Stomach (tissue), 9 donors: ENCODE data around the gene IGFALS. TPM values are rescaled to one million over a fixed set of nuclear protein-coding genes. Genes with fewer than 3 reads are reported as not detected.

ENCODE experiments used
- DNase-seq, 2 donors: peaks; one replicate each; pipeline versions ENCODE4 v3.0.0 to v3.0.0-alpha.2; 2013 to 2019
- H3K27ac ChIP-seq, 5 donors: fragments of 200-600 bp in 4 of 5; sonication (generic) in 4 of 5; one replicate each; pipeline ENCODE4 v1.5.1; 2013 to 2019; ENCODE audit warnings: mild to moderate bottlenecking in 1 of 5, moderate library complexity in 1 of 5
- H3K27me3 ChIP-seq, 3 donors: fragments of 200-600 bp; sonication (generic); one replicate each; pipeline ENCODE4 v1.5.1; 2017 to 2019; ENCODE audit warnings: mixed run types in 1 of 3
- H3K36me3 ChIP-seq, 4 donors: fragments of 200-600 bp; sonication (generic); 1 replicate in 3 of 4; 2 replicates in 1 of 4; pipeline ENCODE4 v1.5.1; 2016 to 2019
- H3K4me1 ChIP-seq, 4 donors: fragments of 200-600 bp; sonication (generic); one replicate each; pipeline ENCODE4 v1.5.1; 2016 to 2019
- H3K4me3 ChIP-seq, 4 donors: fragments of 200-600 bp; sonication (generic) in 3 of 4; one replicate each; pipeline ENCODE4 v1.5.1; 2016 to 2019; ENCODE audit warnings: mild to moderate bottlenecking in 1 of 4
- H3K9me3 ChIP-seq, 4 donors: fragments of 200-600 bp; sonication (generic); one replicate each; pipeline ENCODE4 v1.5.1; 2016 to 2019
- CTCF ChIP-seq, 7 experiments: fragments of 450-650 bp in 4 of 7; fragments of 200-600 bp in 3 of 7; sonication (generic) in 3 of 7; IDR thresholded peaks; one replicate each; pipeline ENCODE4 v1.5.1; 2016 to 2019; ENCODE audit warnings: antibody characterized with exemption in 7 of 7, control low read depth in 2 of 7, mild to moderate bottlenecking in 1 of 7
- EP300 ChIP-seq: sonication (generic); formaldehyde crosslinking; IDR thresholded peaks from one replicate; pipeline ENCODE4 v1.6.1; 2017; ENCODE audit warnings: antibody characterized with exemption
- POLR2A ChIP-seq, 4 donors: fragments of 450-650 bp; IDR thresholded peaks; one replicate each; pipeline ENCODE4 v1.6.1; 2016; ENCODE audit warnings: antibody characterized with exemption in 4 of 4, control low read depth in 2 of 4, mild to moderate bottlenecking in 1 of 4, moderate library complexity in 1 of 4
- POLR2AphosphoS5 ChIP-seq, 3 donors: sonication (generic); formaldehyde crosslinking; IDR thresholded peaks; one replicate each; pipeline ENCODE4 v1.6.1; 2016; ENCODE audit warnings: antibody characterized with exemption in 3 of 3
- WGBS, 5 donors: extraction: QIAGEN DNeasy Blood & Tissue Kit in 3 of 5; methylation state at CpG; one replicate each; pipeline versions ENCODE4 v1.1.5 to v1.1.7; 2013 to 2018; 5-methylcytosine and 5-hydroxymethylcytosine counted together
- intact Hi-C: fragments of 100-400 bp; cut with DNase I; formaldehyde crosslinking; loops from one replicate; pipeline ENCODE4 v1.15.1; 2023; ENCODE audit warnings: low total_unique reads
- polyA plus RNA-seq, 3 donors: library from polyadenylated mRNA; stranded (reverse); fragments of 200-250 nt; gene quantifications; one replicate each; pipeline ENCODE4 v1.2.3, GENCODE V29; 2013
- total RNA-seq, 5 donors: library from RNA; depleted of rRNA; stranded (reverse); fragments of >200 nt; gene quantifications; one replicate each; pipeline versions ENCODE4 v1.1.0 to v1.2.3, GENCODE V29; 2014 to 2016
- donor health status: healthy with polysubstance abuse.
- donor health status: Bipolar disorder and iron deficiency.
- donor health status: healthy.

IGFALS gene
- total and polyA plus RNA-seq, 8 donors: 2.4 to 24.6 (median 7.1) TPM; not detected in 1

GRCh38 chr16:1745900-1746692 lies 47.4 kb downstream of the IGFALS start:
- TF ChIP-seq CTCF (IDR thresholded peaks at IDR 0.05) (no peak), POLR2A (IDR thresholded peaks at IDR 0.05) (no peak), POLR2AphosphoS5 (IDR thresholded peaks at IDR 0.05) (no peak), EP300 (no peak)
- WGBS, 5 donors: 92 to 95% (median 94%) methylated on average over 20 to 29 of the region's 29 CpGs

GRCh38 chr16:1745181-1745899 lies 48.2 kb downstream of the IGFALS start:
- peaks cover 50 to 99% (median 95%) of the 10 kb centered on the region in 4 donors for H3K36me3 ChIP-seq
- no peak for DNase-seq
- TF ChIP-seq POLR2AphosphoS5 (IDR thresholded peaks at IDR 0.05) (no peak), CTCF (IDR thresholded peaks at IDR 0.05) (no peak), POLR2A (IDR thresholded peaks at IDR 0.05) (no peak)
- H3K27me3 ChIP-seq: no peaks in the 10 kb centered on the region
- intact Hi-C loops: no loop called here
- 88 to 95% (median 89%) methylated on average over 22 to 25 of the region's 25 CpGs for WGBS, 5 donors
- H3K4me3 ChIP-seq: no peak overlapping the region
- no peaks in the 10 kb centered on the region for H3K9me3 ChIP-seq
- no peak overlapping the region for H3K27ac ChIP-seq
- no peaks in the 10 kb centered on the region for H3K4me1 ChIP-seq

More at GRCh38 chr16:1745900-1746692, 47.4 kb downstream of the IGFALS start:
- H3K27ac ChIP-seq: no peak overlapping the region
- intact Hi-C loops: no loop called here
- H3K4me1 ChIP-seq: no peaks in the 10 kb centered on the region
- H3K36me3 ChIP-seq: peaks cover 52 to 99% (median 95%) of the 10 kb centered on the region in 4 donors
- no peak overlapping the region for H3K4me3 ChIP-seq
- H3K9me3 ChIP-seq: no peaks in the 10 kb centered on the region
- no peak for DNase-seq
- H3K27me3 ChIP-seq: no peaks in the 10 kb centered on the region

- Histone ChIP-seq H3K9me3 (no peaks in the 10 kb centered on the region), H3K36me3 (peaks cover 48 to 92% (median 88%) of the 10 kb centered on the region in 4 donors), H3K4me1 (no peaks in the 10 kb centered on the region), H3K4me3 (no peak overlapping the region), H3K27me3 (no peaks in the 10 kb centered on the region), H3K27ac (no peak overlapping the region)
- 89 to 94% (median 92%) methylated on average over 19 to 24 of the region's 24 CpGs for WGBS, 5 donors
- TF ChIP-seq CTCF (IDR thresholded peaks at IDR 0.05) (no peak), EP300 (no peak), POLR2AphosphoS5 (IDR thresholded peaks at IDR 0.05) (no peak), POLR2A (IDR thresholded peaks at IDR 0.05) (no peak)
- no peak for DNase-seq
- intact Hi-C loops: no loop called here
These were observed 49.1 kb downstream of the IGFALS start for GRCh38 chr16:1744338-1744840.

- WGBS, 5 donors: 90 to 93% (median 90%) methylated on average over 13 to 32 of the region's 32 CpGs
- intact Hi-C loops: no loop called here
- TF ChIP-seq CTCF (IDR thresholded peaks at IDR 0.05) (no peak), POLR2AphosphoS5 (IDR thresholded peaks at IDR 0.05) (no peak), POLR2A (IDR thresholded peaks at IDR 0.05) (no peak), EP300 (no peak)
These were observed 49.8 kb downstream of the IGFALS start for GRCh38 chr16:1743376-1744337.

More at GRCh38 chr16:1743376-1744337, 49.8 kb downstream of the IGFALS start:
- no peaks in the 10 kb centered on the region for H3K4me1 ChIP-seq
- H3K27ac ChIP-seq: no peak overlapping the region
- DNase-seq: no peak
- H3K4me3 ChIP-seq: no peak overlapping the region
- H3K36me3 ChIP-seq: peaks cover 40 to 85% (median 81%) of the 10 kb centered on the region in 4 donors
- no peaks in the 10 kb centered on the region for H3K27me3 ChIP-seq
- no peaks in the 10 kb centered on the region for H3K9me3 ChIP-seq
